Naive thymus-derived CD4-positive, alpha-beta T cell (primary cell): ENCODE data around the gene RIPK1. TPM values are rescaled to one million over a fixed set of nuclear protein-coding genes. Genes with fewer than 3 reads are reported as not detected.

ENCODE experiments used
- ATAC-seq: fragments of 150-1000 bp; cut with Tn5 transposase; 2 replicates; pipeline ENCODE4 v1.10.0; 2021; ENCODE audit warnings: mild to moderate bottlenecking, moderate library complexity
- CTCF ChIA-PET: fragments of 350-600 bp; sonication (Branson Sonifier 250); formaldehyde crosslinking; loops from one replicate; lab custom pipeline; 2021; ENCODE audit warnings: antibody characterized with exemption; lab: Charles Lee
- POLR2A ChIA-PET: fragments of 350-600 bp; sonication (Branson Sonifier 250); formaldehyde crosslinking; loops from one replicate; lab custom pipeline; 2021; ENCODE audit warnings: antibody characterized with exemption, inconsistent platforms; lab: Charles Lee
- DNase-seq, 9 donors: peaks; one replicate each; pipeline versions ENCODE4 v3.0.0 to v3.0.0-alpha.2; 2020 to 2022; ENCODE audit warnings: mixed read lengths in 1 of 9
- H3K27ac ChIP-seq: one replicate; pipeline ENCODE4 v1.7.0; 2013; ENCODE audit warnings: mild to moderate bottlenecking, low read depth, low read length, moderate library complexity
- H3K27me3 ChIP-seq, 2 donors: one replicate each; pipeline ENCODE4 v1.7.0; 2013; ENCODE audit warnings: low read length in 2 of 2, mild to moderate bottlenecking in 2 of 2, moderate library complexity in 2 of 2; ENCODE audit not compliant: control insufficient read depth in 2 of 2, insufficient read depth in 2 of 2
- H3K36me3 ChIP-seq, 3 experiments: 1 replicate in 2 of 3; 2 replicates in 1 of 3; pipeline ENCODE4 v1.7.0; 2013; ENCODE audit warnings: low read length in 3 of 3, mild to moderate bottlenecking in 3 of 3, moderate library complexity in 1 of 3; ENCODE audit not compliant: insufficient read depth in 3 of 3, control insufficient read depth in 2 of 3
- H3K4me1 ChIP-seq, 2 donors: one replicate each; pipeline ENCODE4 v1.7.0; 2013; ENCODE audit warnings: low read length in 2 of 2, mild to moderate bottlenecking in 2 of 2, moderate library complexity in 1 of 2; ENCODE audit not compliant: control insufficient read depth in 2 of 2, insufficient read depth in 2 of 2
- H3K4me3 ChIP-seq: 2 replicates; pipeline ENCODE4 v1.7.0; 2013; ENCODE audit warnings: mild to moderate bottlenecking, low read length
- H3K9me3 ChIP-seq, 3 experiments: 1 replicate in 2 of 3; 2 replicates in 1 of 3; pipeline ENCODE4 v1.7.0; 2013; ENCODE audit warnings: low read length in 3 of 3; ENCODE audit not compliant: control insufficient read depth in 2 of 3
- H3K27ac Mint-ChIP-seq, 9 donors: one replicate each; pipeline ENCODE4 v1.8.0; 2020 to 2022; ENCODE audit warnings: mixed read lengths in 9 of 9, mild to moderate bottlenecking in 8 of 9, moderate library complexity in 5 of 9, inconsistent platforms in 2 of 9
- H3K27me3 Mint-ChIP-seq, 5 donors: one replicate each; pipeline ENCODE4 v1.8.0; 2021 to 2022; ENCODE audit warnings: mixed read lengths in 5 of 5, mild to moderate bottlenecking in 1 of 5
- H3K36me3 Mint-ChIP-seq, 5 donors: one replicate each; pipeline ENCODE4 v1.8.0; 2020 to 2022; ENCODE audit warnings: mixed read lengths in 5 of 5, mild to moderate bottlenecking in 3 of 5, inconsistent platforms in 1 of 5
- H3K4me1 Mint-ChIP-seq, 7 donors: one replicate each; pipeline ENCODE4 v1.8.0; 2020 to 2022; ENCODE audit warnings: mixed read lengths in 7 of 7, mild to moderate bottlenecking in 3 of 7, inconsistent platforms in 1 of 7
- H3K4me3 Mint-ChIP-seq, 10 donors: one replicate each; pipeline ENCODE4 v1.8.0; 2020 to 2022; ENCODE audit warnings: mild to moderate bottlenecking in 10 of 10, mixed read lengths in 10 of 10, moderate library complexity in 6 of 10, inconsistent platforms in 2 of 10
- H3K9me3 Mint-ChIP-seq, 11 donors: one replicate each; pipeline ENCODE4 v1.8.0; 2020 to 2022; ENCODE audit warnings: mixed read lengths in 11 of 11, mild to moderate bottlenecking in 4 of 11, inconsistent platforms in 1 of 11, moderate library complexity in 1 of 11
- intact Hi-C, 2 donors: fragments of 100-400 bp; cut with micrococcal nuclease; formaldehyde crosslinking; loops; one replicate each; pipeline ENCODE4 v1.15.1; 2023
- polyA plus RNA-seq, 2 donors: library from polyadenylated mRNA; unstranded; fragments of 300-500 nt; fragmentation: Illumina TruSeq; gene quantifications; one replicate each; pipeline ENCODE4 v1.2.3, GENCODE V29; 2021
- total RNA-seq, 6 experiments: library from RNA in 5 of 6; stranded (reverse) in 5 of 6; gene quantifications; 1 replicate in 5 of 6; 2 replicates in 1 of 6; pipeline ENCODE4 v1.2.3 and lab custom pipeline; 2021 to 2026

Gene RIPK1
- total and polyA plus RNA-seq, 7 experiments from 2014 or later, result 17.1 to 34.8 (median 25.4) TPM

DNA sequence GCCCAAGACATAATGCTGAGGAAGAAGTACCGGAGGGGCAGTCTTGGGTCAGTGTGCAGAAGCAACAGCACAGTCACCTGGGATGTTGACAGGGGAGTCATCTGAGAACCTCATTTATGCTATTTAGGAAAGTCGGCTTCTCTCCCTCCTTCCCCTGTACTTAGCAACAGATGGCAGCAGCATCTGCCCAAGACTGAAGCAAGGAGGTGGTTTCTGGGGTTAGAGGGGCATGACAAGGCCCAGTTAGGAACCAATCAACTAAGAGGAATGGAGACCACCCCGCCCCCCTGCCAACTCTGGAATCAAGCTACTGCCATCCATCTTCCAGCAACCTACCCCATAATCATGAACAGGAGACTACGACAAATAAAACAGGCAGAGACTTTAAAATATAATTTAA is 21.7 kb downstream of the RIPK1 start:
- intact Hi-C loops, result no loop called here

DNA sequence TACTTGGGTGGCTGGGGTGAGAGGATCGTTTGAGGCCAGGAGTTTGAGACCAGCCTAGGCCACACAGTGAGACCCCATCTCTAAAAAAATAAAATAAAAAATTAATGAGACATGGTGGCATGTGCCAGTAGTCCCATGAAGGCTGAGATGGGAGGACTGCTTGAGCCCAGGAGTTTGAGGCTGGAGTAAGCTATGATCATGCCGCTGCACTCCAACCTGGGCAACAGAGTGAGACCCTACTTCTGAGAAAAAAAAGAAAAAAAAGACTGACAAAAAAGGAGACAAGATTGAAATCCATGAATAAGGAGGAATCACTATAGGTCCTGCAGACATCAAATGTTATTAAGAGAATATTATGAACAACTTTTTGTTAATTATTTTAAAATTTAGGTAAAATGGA is 26.5 kb downstream of the RIPK1 start:
- peaks cover 9 to 39% (median 24%) of the 10 kb centered on the region in 3 experiments for H3K36me3 ChIP-seq
- POLR2A ChIA-PET, result no interaction called here
- H3K4me1 Mint-ChIP-seq, result peaks cover 0 to 12% (median 0%) of the 10 kb centered on the region in 7 donors
- no peak overlapping the region for H3K4me3 ChIP-seq
- H3K9me3 Mint-ChIP-seq, result no peaks in the 10 kb centered on the region
- H3K4me3 Mint-ChIP-seq, result no peak overlapping the region
- no peak for ATAC-seq
- H3K36me3 Mint-ChIP-seq, result peaks cover 10 to 38% (median 21%) of the 10 kb centered on the region in 5 donors
- H3K27me3 Mint-ChIP-seq, result no peaks in the 10 kb centered on the region
- no peak for DNase-seq
- intact Hi-C loops, result no loop called here
- H3K9me3 ChIP-seq, result no peaks in the 10 kb centered on the region
- peak overlapping the region in 2 of 9 donors; percentile 6 to 49 for H3K27ac Mint-ChIP-seq
- H3K27ac ChIP-seq, result peak overlapping the region; percentile 7
- H3K4me1 ChIP-seq, result no peaks in the 10 kb centered on the region
- CTCF ChIA-PET, result no interaction called here
- no peaks in the 10 kb centered on the region for H3K27me3 ChIP-seq

More for the DNA sequence above, 21.7 kb downstream of the RIPK1 start:
- H3K4me1 Mint-ChIP-seq, result peaks cover 3 to 20% (median 12%) of the 10 kb centered on the region in 7 donors
- ChIA-PET CTCF (no interaction called here), POLR2A (no interaction called here)
- DNase-seq, result no peak
- H3K27me3 Mint-ChIP-seq, result no peaks in the 10 kb centered on the region
- Histone ChIP-seq H3K36me3 (peaks cover 6 to 51% (median 12%) of the 10 kb centered on the region in 3 experiments), H3K4me1 (no peaks in the 10 kb centered on the region), H3K4me3 (no peak overlapping the region), H3K27ac (no peak overlapping the region), H3K9me3 (no peaks in the 10 kb centered on the region), H3K27me3 (no peaks in the 10 kb centered on the region)
- no peak overlapping the region for H3K4me3 Mint-ChIP-seq
- H3K27ac Mint-ChIP-seq, result peak overlapping the region in 4 of 9 donors; percentile 4 to 54 (median 21)
- ATAC-seq, result no peak
- peaks cover 20 to 52% (median 36%) of the 10 kb centered on the region in 5 donors for H3K36me3 Mint-ChIP-seq
- H3K9me3 Mint-ChIP-seq, result no peaks in the 10 kb centered on the region

DNA sequence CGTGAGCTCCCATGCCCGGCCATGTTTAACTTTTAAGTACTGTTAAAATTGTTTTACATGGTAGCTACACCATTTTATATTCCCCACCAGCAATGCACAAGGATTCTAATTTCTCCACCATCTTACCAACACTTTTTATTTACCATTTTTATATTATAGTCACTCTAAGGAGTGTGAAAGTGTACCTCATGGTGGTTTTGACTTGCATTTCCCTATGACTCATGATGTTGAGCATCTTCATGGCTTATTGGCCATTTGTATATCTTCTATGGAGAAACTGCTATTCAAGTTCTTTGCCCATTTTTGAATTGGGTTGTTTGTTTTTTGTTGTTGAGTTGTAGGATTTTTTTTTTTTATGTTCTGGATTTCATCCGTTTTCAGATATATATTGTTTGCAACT is 34.6 kb downstream of the RIPK1 start:
- DNase-seq (no peak), ATAC-seq (no peak)
- intact Hi-C loops, result no loop called here
- ChIA-PET CTCF (no interaction called here), POLR2A (no interaction called here)
- Histone ChIP-seq H3K9me3 (no peaks in the 10 kb centered on the region), H3K27ac (no peak overlapping the region), H3K36me3 (peaks cover 21 to 66% (median 38%) of the 10 kb centered on the region in 3 experiments), H3K27me3 (no peaks in the 10 kb centered on the region), H3K4me3 (no peak overlapping the region), H3K4me1 (no peaks in the 10 kb centered on the region)
- Mint-ChIP-seq H3K36me3 (peaks cover 20 to 48% (median 34%) of the 10 kb centered on the region in 5 donors), H3K27me3 (no peaks in the 10 kb centered on the region), H3K4me1 (peaks cover 3 to 6% (median 5%) of the 10 kb centered on the region in 7 donors), H3K9me3 (no peaks in the 10 kb centered on the region), H3K4me3 (no peak overlapping the region), H3K27ac (no peak overlapping the region)

- Histone ChIP-seq H3K4me1 (no peaks in the 10 kb centered on the region), H3K27ac (no peak overlapping the region), H3K9me3 (no peaks in the 10 kb centered on the region), H3K4me3 (no peak overlapping the region), H3K27me3 (no peaks in the 10 kb centered on the region), H3K36me3 (peaks cover 17 to 86% (median 39%) of the 10 kb centered on the region in 3 experiments)
- ATAC-seq (no peak), DNase-seq (no peak)
- Mint-ChIP-seq H3K27me3 (no peaks in the 10 kb centered on the region), H3K36me3 (peaks cover 22 to 53% (median 47%) of the 10 kb centered on the region in 5 donors), H3K27ac (peak overlapping the region in 7 of 9 donors; percentile 8 to 50 (median 26)), H3K4me1 (peaks cover 0 to 13% (median 6%) of the 10 kb centered on the region in 7 donors), H3K4me3 (no peak overlapping the region), H3K9me3 (no peaks in the 10 kb centered on the region)
- ChIA-PET CTCF (interaction anchor here (1.0 kb wide), 1 partner anchor 11 kb away, joined by 3 read pairs; no protein-coding TSS in a partner anchor), POLR2A (no interaction called here)
- intact Hi-C loops, result loop anchor here in 1 of 2 donors (1.0 kb wide), 1 partner anchor 8 kb away; no protein-coding TSS in a partner anchor
These were observed 40.6 kb downstream of the RIPK1 start for GRCh38 chr6:3108746-3109414.

DNA sequence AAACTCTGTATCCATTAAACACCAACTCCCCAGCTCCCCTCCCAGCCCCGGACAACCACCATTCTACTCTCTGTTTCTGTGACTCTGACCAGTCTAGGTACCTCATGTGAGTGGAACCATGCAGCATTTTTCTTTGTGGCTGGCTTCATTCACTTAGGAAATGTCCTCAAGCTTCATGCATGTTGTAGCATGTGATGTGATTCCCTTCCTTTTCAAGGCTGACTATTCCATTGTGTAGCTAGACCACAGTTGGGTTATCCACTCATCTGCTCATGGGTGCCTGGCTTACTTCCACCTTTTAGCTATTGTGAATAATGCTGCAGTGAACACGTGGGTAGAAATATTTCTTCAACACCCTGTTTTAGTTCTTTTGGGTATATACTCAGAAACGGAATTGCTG is 41.5 kb downstream of the RIPK1 start:
- intact Hi-C loops, result no loop called here
- H3K4me1 Mint-ChIP-seq, result peaks cover 0 to 9% (median 6%) of the 10 kb centered on the region in 7 donors
- H3K36me3 ChIP-seq, result peaks cover 17 to 87% (median 35%) of the 10 kb centered on the region in 3 experiments
- CTCF ChIA-PET, result interaction anchor here (1.0 kb wide), 1 partner anchor 10 kb away, joined by 3 read pairs; no protein-coding TSS in a partner anchor
- H3K4me3 Mint-ChIP-seq, result no peak overlapping the region
- no peak overlapping the region for H3K27ac ChIP-seq
- no peaks in the 10 kb centered on the region for H3K9me3 Mint-ChIP-seq
- no peak for DNase-seq
- H3K9me3 ChIP-seq, result no peaks in the 10 kb centered on the region
- ATAC-seq, result no peak
- peak overlapping the region in 1 of 9 donors; percentile 38 for H3K27ac Mint-ChIP-seq
- H3K27me3 ChIP-seq, result no peaks in the 10 kb centered on the region
- POLR2A ChIA-PET, result interaction anchor here (1.1 kb wide), 1 partner anchor 39 kb away, joined by 5 read pairs; no protein-coding TSS in a partner anchor
- peaks cover 21 to 48% (median 38%) of the 10 kb centered on the region in 5 donors for H3K36me3 Mint-ChIP-seq
- no peaks in the 10 kb centered on the region for H3K27me3 Mint-ChIP-seq
- H3K4me3 ChIP-seq, result no peak overlapping the region
- no peaks in the 10 kb centered on the region for H3K4me1 ChIP-seq

- Histone ChIP-seq H3K9me3 (no peaks in the 10 kb centered on the region), H3K27ac (no peak overlapping the region), H3K4me3 (no peak overlapping the region), H3K27me3 (no peaks in the 10 kb centered on the region), H3K36me3 (peaks cover 0 to 60% (median 18%) of the 10 kb centered on the region in 3 experiments), H3K4me1 (peaks cover 0 to 4% of the 10 kb centered on the region in 2 donors)
- Mint-ChIP-seq H3K27me3 (peaks cover 0 to 2% (median 0%) of the 10 kb centered on the region in 5 donors), H3K36me3 (peaks cover 7 to 23% (median 11%) of the 10 kb centered on the region in 5 donors), H3K27ac (no peak overlapping the region), H3K9me3 (no peaks in the 10 kb centered on the region), H3K4me1 (peaks cover 9 to 18% (median 14%) of the 10 kb centered on the region in 7 donors), H3K4me3 (no peak overlapping the region)
- CTCF ChIA-PET, result no interaction called here
- intact Hi-C loops, result no loop called here
- DNase-seq (no peak), ATAC-seq (no peak)
- POLR2A ChIA-PET, result no interaction called here
These were observed 46.1 kb downstream of the RIPK1 start for GRCh38 chr6:3114377-3114776.
